Muscle of leg (tissue), 11 donors: ENCODE measurements around the gene ZNF444. TPM values are rescaled to one million over a fixed set of nuclear protein-coding genes. Genes with fewer than 3 reads are reported as not detected.
A peak's percentile ranks its signal among the peaks of the same experiment; 100 is the strongest.

Experiments
- DNase-seq: peaks from one replicate; pipeline ENCODE4 v3.0.0; 2013
- H3K27ac ChIP-seq: one replicate; pipeline ENCODE4 v1.5.1; 2013; ENCODE audit warnings: mild to moderate bottlenecking, low read length, control low read depth
- H3K27me3 ChIP-seq: one replicate; pipeline ENCODE4 v1.6.1; 2013; ENCODE audit warnings: low read length; ENCODE audit not compliant: control insufficient read depth, insufficient read depth
- H3K36me3 ChIP-seq: one replicate; pipeline ENCODE4 v1.6.1; 2013; ENCODE audit warnings: low read length; ENCODE audit not compliant: control insufficient read depth, insufficient read depth
- H3K4me1 ChIP-seq: one replicate; pipeline ENCODE4 v1.6.1; 2013; ENCODE audit warnings: low read length; ENCODE audit not compliant: control insufficient read depth, insufficient read depth
- H3K4me3 ChIP-seq: one replicate; pipeline ENCODE4 v1.5.1; 2013; ENCODE audit warnings: low read length, control low read depth
- H3K9me3 ChIP-seq: replicated peaks from 2 replicates; pipeline ENCODE4 v1.6.1; 2013; ENCODE audit warnings: low read depth, low read length; ENCODE audit not compliant: control insufficient read depth
- WGBS: methylation state at CpG from one replicate; pipeline ENCODE4 v1.1.5; 2013; ENCODE audit warnings: missing lambda C conversion rate; ENCODE audit not compliant: insufficient coverage; 5-methylcytosine and 5-hydroxymethylcytosine counted together
- polyA plus RNA-seq, 8 donors: library from polyadenylated mRNA; unstranded; fragments of 120-200 nt; gene quantifications; one replicate each; pipeline versions ENCODE4 v1.2.1 to v1.2.3, GENCODE V29; 2013; ENCODE audit warnings: inconsistent platforms in 1 of 8, low replicate concordance in 1 of 8; ENCODE audit not compliant: insufficient read length in 8 of 8, insufficient read depth in 1 of 8
- total RNA-seq: library from RNA; stranded (reverse); fragments of 120-200 nt; gene quantifications from one replicate; pipeline ENCODE4 v1.2.4, GENCODE V29; 2013

Gene ZNF444
- total and polyA plus RNA-seq, 9 donors, result 10.5 to 26.2 (median 19.4) TPM

DNA sequence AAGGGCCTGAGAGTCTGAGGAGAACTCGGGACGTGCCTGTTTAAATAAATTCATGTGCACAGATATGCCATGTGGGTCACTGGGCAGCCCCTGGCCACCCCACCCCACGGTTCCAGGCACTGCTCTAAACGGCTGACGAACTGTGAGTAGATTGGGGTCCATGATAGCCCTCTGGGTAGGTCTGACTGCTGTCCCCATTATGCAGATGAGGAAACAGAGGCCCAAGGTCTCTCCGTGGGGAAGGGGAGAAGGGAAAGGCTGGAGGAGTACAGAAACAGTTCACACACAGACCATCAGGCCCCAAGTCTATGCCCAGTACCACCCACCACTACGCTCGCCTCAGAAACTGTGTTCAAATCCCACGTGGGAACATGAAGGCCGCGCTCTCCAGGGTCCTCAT lies 34.1 kb upstream of the ZNF444 start:
- 84% methylated on average over 7 of the region's 11 CpGs for whole genome bisulfite sequencing
- Histone ChIP-seq H3K27ac (no peak overlapping the region), H3K4me3 (no peak overlapping the region), H3K36me3 (peaks cover 19% of the 10 kb centered on the region), H3K27me3 (no peaks in the 10 kb centered on the region), H3K4me1 (peaks cover 55% of the 10 kb centered on the region), H3K9me3 (no peaks in the 10 kb centered on the region)
- no peak for DNase-seq

DNA sequence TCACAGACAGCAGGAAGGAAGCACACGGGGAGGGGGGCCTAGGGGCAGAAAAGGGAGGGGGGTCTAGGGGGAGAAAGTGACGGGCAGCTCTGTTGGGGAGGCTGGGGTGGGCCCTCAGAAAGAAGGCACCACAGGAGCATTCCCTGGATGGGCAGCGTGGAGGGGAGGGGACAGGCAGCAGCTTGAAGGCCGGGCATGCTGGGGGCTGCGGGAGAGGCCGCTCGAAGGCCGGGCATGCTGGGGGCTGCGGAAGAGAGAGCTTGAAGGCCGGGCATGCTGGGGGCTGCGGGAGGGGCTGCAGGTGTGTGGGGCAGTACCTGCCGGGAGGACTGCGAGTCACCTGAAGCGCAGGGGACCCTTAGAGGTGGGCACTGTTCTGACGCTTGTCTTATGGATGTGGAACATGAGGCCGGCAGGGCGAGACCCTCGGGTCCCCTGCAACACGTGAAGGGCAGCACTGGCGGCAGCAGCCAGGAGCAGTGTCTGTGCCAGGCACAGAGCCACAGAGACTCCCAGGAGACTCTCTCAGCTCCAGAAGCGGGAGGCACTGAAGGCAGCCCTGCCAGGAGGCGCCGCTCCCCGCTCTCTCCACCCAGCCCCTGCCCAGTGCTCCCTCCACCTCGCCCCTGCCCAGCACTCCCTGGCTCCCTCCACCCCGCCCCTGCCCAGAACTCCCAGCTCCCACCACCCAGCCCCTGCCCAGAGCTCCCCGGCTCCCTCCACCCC lies 33.3 kb upstream of the ZNF444 start:
- no peak for DNase-seq
- Histone ChIP-seq H3K27me3 (no peaks in the 10 kb centered on the region), H3K36me3 (peaks cover 13% of the 10 kb centered on the region), H3K27ac (no peak overlapping the region), H3K4me1 (peaks cover 62% of the 10 kb centered on the region), H3K4me3 (no peak overlapping the region), H3K9me3 (no peaks in the 10 kb centered on the region)
- WGBS, result 54% methylated on average over 21 of the region's 27 CpGs

DNA sequence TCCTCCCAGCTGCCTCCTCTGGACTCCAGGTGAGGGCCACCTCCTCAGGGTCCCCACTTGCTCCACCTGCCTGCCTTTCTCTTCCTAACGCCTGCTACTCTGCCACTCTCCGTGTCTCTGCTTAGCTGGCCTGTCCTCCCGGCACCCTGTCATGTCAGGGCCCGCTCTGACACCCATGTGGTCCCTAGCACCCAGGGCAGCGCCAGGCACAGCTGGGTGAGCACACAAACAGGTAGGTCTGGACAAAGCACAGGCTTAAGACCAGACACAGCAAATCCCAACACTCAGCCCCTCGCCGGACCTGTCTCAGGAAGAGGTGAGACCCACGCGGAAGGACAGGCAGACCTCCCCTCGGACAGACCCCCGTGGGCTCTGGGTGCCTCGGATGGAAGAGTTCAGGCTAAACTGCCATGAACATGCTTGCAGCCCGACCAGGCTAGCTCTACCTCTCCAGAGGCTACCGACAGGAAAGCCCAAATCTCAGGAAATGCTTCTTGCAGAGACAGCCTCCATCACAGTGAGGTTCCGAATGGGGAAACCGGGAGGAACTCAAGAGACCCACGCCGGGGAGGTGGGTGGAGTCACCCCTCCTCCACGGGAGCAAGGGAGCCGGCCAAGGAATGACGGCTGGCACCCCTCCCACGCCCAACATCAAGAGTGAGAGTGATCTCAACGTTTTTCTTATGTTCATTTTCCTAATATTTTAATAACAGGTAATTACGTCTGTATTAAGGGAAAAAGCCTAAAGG lies 32.5 kb upstream of the ZNF444 start:
- 34% methylated on average over 14 of the region's 24 CpGs for WGBS
- peak; percentile 74 for DNase-seq
- H3K36me3 ChIP-seq, result peaks cover 13% of the 10 kb centered on the region
- peak overlapping the region; percentile 2 for H3K4me3 ChIP-seq
- H3K27me3 ChIP-seq, result no peaks in the 10 kb centered on the region
- H3K4me1 ChIP-seq, result peaks cover 70% of the 10 kb centered on the region
- H3K27ac ChIP-seq, result peak overlapping the region; percentile 16
- no peaks in the 10 kb centered on the region for H3K9me3 ChIP-seq

DNA sequence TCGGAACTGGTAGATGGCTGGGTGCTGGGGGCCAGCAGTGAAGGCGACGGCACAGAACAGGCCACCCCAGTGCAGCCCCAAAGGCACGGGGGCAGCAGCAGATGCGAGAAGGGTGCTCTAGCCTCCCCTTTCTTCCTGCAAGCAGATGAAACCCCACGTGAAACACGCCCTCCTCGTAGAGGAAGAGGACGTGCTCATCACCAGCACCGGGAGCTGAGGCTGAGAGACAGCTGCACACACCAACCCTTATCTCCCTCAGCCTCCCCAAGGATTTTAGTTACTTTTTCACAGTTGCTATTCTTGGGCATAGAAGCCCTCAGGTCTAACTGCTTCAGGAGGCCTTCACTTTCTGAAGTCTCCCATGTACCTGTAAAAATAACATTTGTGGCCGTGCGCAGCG lies 31.9 kb upstream of the ZNF444 start:
- H3K4me3 ChIP-seq, result peak overlapping the region; percentile 2

DNA sequence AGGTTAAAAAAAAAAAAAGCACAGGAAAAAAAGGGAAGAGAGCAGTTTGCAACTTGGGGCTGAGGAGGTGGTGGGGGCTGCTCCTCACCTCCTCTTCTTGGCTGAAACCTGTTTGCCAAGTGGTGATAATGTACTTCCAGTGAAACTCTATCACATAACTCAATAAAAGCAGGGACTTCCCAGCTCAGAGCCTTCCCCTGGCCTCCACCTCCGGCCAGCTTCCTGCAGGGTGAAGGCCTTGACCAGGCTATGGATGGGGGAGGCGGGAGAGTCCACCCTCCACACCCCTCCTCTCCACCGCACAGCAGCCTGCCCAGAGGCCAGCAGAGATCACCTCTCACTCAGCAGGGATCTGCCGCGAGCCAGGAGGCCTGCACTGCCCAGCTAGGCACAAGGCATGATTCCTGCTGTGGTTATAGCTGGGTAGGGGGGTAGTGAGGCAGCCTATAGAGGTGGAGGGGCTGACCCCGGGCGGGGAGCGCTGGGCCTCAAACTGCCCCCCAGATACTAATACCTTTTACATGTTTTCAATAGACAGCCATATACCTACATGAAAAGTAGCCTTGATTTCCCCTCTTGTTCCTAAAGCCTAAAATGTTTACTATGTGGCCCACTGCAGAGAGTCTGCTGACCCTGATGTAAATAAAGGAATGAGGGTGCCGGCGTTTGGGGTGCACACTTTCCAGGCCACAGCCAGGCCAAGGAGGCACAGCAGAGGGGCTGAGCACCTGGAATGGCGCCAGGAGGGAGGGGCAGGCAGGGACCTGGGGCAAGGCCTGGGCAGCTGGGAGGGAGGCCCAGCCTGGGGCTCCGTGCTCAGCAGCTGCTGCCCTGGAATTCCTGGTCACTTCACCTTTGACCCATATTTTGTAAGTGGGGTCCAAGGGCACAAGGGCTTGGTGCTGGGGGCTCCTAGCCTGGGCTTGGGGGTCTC lies 30.3 kb upstream of the ZNF444 start:
- WGBS, result 6% methylated on average over 2 of the region's 12 CpGs

More for the DNA sequence above, 31.9 kb upstream of the ZNF444 start:
- no peaks in the 10 kb centered on the region for H3K9me3 ChIP-seq
- peak; percentile 66 for DNase-seq
- peaks cover 76% of the 10 kb centered on the region for H3K4me1 ChIP-seq
- H3K36me3 ChIP-seq, result peaks cover 13% of the 10 kb centered on the region
- H3K27ac ChIP-seq, result peak overlapping the region; percentile 16
- 12% methylated on average over 10 of the region's 13 CpGs for WGBS
- H3K27me3 ChIP-seq, result no peaks in the 10 kb centered on the region

DNA sequence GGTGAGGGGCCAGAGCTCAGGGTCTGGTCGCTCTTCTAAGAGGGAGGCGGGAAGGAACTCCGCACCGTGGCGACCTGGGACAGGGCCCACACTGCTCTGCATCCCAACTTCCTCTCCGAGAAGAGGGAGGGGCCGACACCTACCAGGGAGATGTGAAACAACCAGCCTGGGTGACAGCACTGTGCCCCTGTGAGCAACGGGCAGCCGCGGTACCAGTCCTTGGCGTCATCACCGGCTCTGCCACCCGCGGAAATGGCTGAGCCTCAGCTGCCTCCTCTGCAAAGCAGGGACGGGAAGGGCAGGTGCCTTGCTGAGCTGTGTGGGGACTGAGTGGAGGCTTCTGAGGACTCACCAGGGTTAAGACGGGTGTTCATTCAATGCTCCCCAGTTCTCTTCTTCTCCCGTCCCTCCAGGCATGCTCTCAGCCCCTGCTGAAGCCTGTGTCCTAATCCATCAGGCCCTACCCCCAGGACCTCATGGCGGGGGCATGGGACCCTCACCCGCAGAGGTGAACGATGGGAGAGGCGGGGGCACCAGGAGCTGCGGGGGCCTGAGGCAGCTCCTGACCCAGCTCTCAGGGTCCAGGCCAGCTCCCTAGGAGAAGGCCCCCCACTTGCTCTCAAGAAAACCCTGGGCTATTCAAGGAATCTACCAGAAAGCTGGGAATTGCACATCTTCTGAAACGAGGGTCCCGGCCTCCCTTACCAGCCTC lies 29.3 kb upstream of the ZNF444 start:
- WGBS, result 32% methylated on average over 9 of the region's 24 CpGs
- DNase-seq, result peak; percentile 50
- Histone ChIP-seq H3K9me3 (no peaks in the 10 kb centered on the region), H3K4me1 (peaks cover 77% of the 10 kb centered on the region), H3K27ac (peak overlapping the region; percentile 90), H3K27me3 (no peaks in the 10 kb centered on the region), H3K4me3 (no peak overlapping the region), H3K36me3 (peaks cover 11% of the 10 kb centered on the region)

More for the DNA sequence above, 30.3 kb upstream of the ZNF444 start:
- Histone ChIP-seq H3K9me3 (no peaks in the 10 kb centered on the region), H3K27ac (peak overlapping the region; percentile 90), H3K4me3 (no peak overlapping the region), H3K4me1 (peaks cover 82% of the 10 kb centered on the region), H3K36me3 (peaks cover 16% of the 10 kb centered on the region), H3K27me3 (no peaks in the 10 kb centered on the region)
- peak; percentile 55 for DNase-seq

DNA sequence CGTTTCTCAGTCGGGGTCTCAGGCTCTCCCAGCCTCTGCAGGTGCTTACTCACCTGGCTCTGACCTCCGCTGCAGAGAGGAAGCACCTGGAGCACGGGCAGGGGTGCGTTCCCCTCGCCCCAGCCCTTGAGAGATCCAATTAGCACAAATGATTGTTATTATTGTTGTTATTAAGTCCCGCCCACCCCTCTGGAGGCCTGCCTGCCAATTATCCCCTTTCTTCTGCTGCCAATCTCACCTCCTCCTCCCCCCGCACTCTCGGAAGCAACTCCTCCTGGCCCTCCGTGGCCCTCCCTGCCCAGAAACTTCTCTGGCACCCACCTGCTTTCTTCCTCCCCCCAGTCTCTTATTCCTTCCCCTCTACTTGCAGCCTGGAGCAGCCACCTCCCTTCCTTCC lies 28.8 kb upstream of the ZNF444 start:
- Histone ChIP-seq H3K27me3 (no peaks in the 10 kb centered on the region), H3K27ac (peak overlapping the region; percentile 90), H3K4me3 (no peak overlapping the region), H3K36me3 (peaks cover 6% of the 10 kb centered on the region), H3K9me3 (no peaks in the 10 kb centered on the region), H3K4me1 (peaks cover 77% of the 10 kb centered on the region)
- DNase-seq, result no peak
- 50% methylated on average over 6 of the region's 10 CpGs for WGBS

DNA sequence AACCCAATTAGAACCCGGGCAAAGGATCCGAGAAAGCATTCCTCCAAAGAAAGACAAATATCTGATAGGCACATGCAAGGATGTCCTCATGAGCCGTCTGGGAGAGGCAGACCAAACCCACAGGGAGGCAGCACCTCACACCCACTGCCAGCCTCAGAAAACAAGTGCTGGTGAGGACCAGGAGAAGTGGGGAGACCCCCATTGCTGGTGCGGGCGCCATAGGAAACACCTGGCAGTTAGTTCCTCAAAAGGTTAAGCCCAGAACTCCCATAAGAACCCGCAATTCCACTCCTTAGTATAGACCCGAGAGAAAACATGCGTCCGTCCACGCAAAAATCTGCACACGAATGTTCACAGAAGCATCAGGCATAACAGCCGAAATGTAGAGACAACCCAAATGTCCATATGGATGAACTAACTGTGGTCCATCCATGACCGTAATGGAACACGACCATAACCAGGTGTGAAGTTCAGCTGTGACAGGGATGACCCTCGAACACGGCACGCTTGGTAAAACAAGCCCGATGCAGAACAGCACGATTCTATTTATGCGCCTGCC lies 27.9 kb upstream of the ZNF444 start:
- no peak overlapping the region for H3K4me3 ChIP-seq
- H3K27ac ChIP-seq, result peak overlapping the region; percentile 62
- H3K27me3 ChIP-seq, result no peaks in the 10 kb centered on the region
- H3K9me3 ChIP-seq, result no peaks in the 10 kb centered on the region
- 69% methylated on average over 12 of the region's 20 CpGs for WGBS
- DNase-seq, result no peak
- H3K4me1 ChIP-seq, result peaks cover 72% of the 10 kb centered on the region
- H3K36me3 ChIP-seq, result peaks cover 11% of the 10 kb centered on the region

DNA sequence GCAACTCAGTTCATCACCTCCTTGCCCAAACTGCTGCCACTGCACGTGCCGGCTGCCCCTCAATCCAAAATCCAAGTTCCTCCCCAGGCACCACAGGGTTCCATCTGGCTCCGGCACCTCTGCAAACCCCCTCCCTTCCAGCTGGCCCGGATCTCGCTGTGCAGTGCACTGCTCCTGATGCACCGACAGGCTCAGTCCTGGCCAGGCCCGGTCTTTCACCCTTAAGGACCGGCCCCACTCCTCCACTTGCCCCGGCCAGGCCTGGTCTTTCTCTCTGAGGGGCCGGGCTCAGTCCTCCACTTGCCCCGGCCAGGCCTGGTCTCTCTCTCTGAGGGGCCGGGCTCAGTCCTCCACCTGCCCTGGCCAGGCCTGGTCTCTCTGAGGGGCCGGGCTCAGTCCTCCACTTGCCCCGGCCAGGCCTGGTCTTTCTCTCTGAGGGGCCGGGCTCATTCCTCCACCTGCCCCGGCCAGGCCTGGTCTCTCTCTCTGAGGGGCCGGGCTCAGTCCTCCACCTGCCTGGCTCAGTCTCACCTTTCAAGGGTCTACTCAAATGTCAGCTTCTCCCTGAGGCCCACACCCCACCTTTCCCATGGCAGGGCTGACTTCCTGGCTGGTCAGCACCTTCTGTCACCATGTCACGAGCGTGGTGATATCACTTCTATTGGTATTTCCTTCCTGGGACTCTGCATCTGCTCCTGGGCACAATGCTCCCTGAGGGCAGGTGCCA lies 26.9 kb upstream of the ZNF444 start:
- WGBS, result 48% methylated on average over 15 of the region's 19 CpGs
- Histone ChIP-seq H3K9me3 (no peaks in the 10 kb centered on the region), H3K36me3 (peaks cover 17% of the 10 kb centered on the region), H3K4me1 (peaks cover 72% of the 10 kb centered on the region), H3K27ac (peak overlapping the region; percentile 62), H3K4me3 (no peak overlapping the region), H3K27me3 (no peaks in the 10 kb centered on the region)
- no peak for DNase-seq
